GM19238 (cell line): Measurements from ENCODE around the gene ARRB1.
"Not testable (repeated sequence)": the region's sequence is repeated elsewhere in the genome, so short reads cannot be mapped to it uniquely, and the experiment has no call there.

Experiments
- DNase-seq: peaks from one replicate; pipeline ENCODE4 v3.0.0; 2011; ENCODE audit warnings: low spot score; ENCODE audit not compliant: insufficient read length

ARRB1 gene

DNA sequence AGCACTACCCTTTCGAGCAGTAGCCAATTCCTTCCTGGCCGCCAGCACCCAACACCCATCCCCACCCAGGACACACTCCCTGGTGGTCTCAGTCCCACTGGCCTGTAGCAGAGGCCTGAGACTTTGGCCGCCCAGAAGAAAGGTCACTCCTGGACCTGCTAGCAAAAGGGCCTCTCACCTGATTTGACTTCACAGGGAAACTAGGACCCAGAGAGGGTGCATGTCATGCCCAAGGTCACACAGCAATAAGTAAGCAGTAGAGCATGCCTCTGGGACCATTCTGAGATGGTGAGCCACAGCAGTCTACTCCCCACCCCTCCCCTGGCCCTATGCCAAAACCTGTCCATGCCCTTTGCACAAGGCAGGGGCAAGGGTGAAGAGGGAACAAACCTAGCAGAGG lies 7.3 kb downstream of the ARRB1 start:
- DNase-seq, result no peak

DNA sequence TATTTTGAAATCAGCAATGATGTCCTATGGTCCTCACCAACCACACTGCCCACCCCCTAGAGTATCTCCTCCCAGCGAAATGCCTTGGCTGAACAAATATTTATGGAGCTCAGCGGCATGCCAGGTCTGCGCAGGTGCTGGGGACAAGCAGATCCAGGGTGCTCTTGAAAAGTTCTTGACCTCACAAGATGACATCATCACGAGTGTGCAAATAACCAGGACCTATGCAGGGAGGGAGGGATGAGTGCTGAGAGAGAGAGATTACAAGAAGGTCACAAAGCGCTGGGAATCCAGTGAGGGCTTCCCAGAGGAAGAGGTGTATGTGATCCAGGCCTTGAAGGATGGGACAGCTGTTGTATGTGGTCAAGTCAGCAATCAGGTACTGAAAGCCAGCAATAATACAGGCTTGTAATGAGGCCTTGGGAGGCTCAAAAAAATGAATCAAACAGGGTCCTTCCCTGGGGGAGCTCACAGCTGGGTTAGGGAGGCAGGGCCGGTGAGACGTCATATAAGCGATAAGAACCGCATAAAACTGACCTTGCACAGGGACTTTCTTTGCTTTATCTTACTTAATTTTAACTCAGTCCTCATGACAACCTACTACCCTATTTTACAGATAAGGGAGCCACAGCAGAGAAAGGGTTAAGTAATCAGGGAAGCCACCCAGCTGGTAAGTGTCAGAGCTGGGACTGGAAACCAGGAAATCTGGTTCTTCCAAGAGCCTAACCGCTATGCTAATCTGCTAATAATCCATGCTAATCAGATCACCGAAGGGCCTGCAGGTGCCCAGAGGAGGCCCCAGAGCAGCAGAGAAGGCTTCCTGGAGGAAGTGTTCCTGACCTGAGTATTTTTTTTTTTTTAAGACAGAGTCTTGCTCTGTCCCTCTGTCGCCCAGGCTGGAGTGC lies 8.2 kb downstream of the ARRB1 start:
- no peak for DNase-seq

DNA sequence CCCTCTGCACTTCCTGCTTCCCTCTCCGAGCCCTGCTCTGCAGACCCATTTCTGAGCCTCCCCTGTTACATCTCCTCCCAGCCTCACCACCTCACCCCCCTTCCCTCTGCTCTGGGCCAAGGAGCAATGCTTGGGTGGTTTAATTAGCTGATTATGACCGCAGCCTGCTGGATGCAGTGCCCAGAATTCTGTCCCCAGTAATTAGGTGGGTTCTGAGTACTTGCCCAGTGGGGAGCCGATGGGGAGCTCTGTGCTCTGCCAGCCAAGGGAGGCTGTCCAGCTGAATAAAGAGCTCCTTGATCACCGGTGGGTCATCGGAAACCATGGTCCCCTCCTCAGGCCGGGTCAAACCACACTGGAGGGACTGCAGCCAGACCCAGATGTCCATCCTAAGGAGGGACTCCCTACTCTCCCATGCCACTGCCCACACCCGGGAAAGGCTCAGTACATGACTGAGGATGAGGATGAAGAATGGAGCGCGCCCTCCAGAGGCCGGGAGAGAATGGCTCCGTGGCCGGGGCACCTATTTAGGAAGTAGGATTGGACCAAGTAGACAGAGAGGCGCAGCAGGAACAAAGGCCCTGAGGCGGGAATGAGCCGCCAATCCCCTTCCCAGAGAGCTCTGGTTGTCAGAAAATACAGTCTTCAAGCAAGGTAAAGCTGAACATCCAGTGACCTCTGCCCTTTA lies 9.1 kb downstream of the ARRB1 start:
- DNase-seq, result no peak

DNA sequence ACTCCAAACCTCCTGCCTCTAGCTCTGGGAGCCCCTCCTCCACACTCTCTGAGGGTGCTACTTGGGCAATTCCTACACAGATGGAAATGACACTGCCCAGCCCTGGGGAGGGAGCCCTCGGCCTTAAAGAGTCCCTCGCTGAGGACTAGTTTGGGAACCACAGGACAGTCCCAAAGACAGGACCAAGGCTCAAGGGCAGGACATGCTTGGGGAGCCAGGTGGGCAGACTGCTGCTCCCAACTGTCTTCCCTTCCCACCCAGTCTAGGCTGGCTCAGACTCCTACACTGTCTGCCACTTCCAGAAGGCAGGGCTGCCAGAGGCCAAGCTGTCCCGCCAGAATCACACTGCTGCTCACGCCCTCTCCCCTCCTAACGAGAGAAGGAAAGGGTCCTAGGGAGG lies 9.8 kb downstream of the ARRB1 start:
- DNase-seq, result no peak

DNA sequence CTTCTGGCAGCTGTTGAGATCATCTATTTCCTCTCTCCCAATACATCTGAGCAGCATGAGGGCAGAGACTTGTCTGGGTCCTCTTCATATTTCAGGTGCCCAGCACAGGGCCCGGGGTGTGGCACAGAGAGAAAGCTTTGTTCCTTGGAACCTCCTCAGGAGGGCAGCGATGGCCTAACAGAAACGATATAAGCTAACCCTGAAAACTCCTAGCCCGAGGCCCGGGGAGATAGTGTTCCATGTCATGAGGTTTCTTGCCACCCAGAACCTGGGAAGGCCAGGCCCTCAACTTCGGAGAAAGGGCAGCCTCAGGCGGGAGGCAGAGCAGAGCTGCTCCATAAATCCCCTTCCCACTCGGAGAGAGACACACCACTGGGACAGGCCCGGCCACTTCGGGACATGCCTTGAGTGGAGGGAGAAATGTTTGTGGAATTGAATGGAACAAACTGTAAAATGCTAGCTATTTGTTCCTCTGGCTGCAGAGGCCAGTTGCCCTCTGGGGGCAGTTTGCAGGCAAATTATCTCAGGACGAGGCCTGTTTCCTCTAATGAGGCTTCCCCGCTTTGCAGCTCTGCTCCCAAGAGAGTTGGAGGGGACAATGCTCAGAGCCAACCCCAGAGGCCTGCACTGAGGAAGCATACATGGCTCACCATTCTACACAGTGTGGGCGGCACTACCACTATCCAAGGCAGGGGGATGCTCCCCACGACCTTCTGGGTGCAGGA lies 11.6 kb downstream of the ARRB1 start:
- DNase-seq, result no peak

DNA sequence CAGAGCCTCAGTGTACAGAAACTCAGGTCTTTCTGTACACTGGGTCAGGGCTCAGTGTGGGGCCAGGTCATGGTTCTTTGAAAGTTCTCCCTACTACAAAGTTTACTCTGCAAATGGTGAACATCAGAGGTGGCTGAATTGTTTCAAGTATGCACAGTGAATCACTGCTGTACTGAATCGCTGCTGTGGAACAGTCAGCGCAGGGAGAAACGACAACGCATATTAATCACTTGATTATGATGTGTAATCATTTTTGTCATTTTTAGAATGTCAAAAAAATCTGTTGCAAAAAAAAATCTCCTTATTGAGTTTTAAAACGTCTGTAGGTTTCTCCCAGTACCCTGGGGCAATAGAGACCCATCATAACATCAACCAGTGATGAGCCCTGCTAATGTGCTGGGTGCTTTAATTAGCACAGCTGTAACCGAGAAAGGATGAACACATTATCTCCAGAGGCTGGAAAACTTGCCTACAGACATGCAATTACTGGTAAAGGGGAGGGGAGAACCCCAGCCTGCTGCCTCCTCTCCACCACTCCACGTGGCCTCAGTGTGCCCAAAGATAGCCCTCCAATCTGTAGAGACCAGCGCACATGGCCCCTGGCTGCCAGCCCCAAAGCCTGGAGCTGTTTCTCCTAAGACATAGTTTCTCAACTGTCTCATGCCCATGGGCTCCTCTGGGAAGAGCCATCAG lies 12.8 kb downstream of the ARRB1 start:
- no peak for DNase-seq

DNA sequence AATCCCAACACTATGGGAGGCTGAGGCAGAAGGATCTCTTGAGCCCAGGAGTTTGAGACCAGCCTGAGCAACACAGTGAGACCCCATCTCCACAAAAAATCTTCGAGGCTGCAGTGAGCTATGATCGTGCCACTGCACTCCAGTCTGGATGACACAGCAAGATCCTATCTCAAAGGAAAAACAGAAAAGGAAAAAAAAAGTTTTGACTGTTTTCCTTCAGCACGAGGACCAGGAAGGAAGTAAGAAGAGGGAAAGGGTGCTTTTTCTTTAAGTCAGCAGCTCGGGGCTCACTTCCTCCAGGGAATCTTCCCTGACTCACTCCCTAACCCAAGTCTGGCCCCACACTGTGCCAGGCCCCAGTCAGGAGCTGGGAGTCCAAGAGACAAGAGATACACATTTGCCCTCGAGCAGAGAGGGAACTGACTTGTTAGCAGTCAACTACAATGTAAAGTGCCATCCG lies 14.2 kb downstream of the ARRB1 start:
- DNase-seq, result no peak

DNA sequence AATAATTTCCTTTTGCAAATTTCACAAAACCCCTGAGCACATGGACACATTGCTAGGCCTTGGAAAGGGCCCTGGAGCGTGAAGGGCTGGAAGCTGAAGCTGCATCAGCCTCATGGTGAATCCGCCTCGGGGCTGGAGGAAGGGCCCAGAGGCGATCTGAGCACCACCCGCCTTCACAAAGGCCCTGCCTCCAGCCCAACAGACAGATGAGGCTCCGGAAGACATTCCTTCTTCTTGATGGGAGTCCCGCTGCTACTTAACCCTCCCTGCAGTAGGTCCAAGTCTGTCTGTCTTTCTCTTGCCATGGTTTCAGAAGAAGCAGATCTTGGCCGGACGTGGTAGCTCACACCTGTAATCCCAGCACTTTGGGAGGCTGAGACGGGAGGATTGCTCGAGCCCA lies 16.5 kb downstream of the ARRB1 start:
- no peak for DNase-seq

DNA sequence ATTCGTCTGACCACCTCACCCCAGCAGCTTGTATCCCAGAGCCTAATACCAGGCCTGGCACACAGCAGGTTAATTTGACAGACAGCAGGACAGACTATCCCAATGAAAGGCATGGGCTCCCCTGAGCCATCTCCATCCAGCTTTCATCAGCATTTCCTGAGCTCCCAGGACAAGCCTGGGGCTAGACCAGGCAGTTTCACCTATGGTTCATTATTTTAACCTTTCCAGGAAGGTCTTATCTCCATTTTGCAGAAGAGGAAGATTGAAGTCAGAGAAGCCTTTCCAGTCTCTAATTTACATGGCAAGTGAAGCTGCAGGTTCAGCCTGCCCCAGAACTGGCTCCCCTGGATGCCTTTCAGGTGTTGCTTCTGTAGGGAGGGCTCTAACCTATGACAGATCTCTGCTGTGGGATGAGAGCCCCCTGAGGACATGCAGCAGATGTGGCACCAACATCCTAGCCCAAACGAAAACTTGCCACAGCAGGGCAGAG lies 17.0 kb downstream of the ARRB1 start:
- DNase-seq, result no peak

DNA sequence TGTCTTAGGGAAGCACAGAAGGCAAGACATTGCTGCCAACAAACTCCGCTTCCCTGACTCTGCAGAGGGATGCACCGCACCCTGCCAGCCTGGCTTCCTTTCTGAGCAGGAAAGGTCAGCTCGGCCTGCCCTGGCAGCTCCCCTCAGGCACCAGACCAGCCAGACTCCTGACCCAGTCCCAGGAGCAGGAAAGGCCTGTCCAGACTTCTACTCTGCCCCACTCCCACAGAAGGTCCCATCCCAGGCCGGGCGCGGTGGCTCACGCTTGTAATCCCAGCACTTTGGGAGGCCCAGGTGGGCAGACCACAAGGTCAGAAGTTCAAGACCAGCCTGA lies 17.7 kb downstream of the ARRB1 start:
- DNase-seq, result no peak

DNA sequence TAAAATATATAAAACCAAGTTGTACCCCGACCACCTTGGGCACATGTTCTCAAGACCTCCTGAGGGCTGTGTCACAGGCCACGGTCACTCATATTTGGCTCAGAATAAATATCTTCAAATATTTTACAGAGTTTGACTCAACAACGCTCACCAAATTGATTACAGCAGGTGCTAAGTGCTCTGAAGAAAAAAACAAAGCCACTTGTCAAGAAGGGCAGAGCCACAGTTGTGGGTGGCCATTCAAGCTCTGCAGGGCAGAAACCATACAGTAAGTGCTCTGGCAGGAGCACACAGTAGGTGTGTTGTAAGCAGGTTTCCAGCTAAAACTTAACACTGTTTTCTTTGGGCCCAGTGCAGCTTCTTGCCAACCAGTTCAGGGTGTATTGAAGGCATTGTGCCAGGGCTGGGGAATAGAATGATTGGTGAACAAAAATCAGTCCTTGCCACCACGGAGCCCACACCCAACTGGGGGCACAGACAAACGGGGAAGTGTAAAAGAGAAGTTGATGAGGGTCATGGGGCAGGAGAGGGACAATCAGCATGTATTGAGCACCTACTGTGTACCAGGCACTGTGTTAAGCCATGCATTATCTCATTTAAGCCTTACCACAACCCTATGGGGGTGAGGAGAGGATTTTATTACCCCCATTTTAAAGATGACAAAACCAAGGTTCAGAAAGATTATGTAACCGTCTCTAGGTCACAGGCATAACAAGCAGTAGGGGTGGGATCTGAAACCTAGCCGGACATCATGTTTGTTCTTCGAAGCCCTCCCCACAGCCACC lies 18.2 kb downstream of the ARRB1 start:
- no peak for DNase-seq

DNA sequence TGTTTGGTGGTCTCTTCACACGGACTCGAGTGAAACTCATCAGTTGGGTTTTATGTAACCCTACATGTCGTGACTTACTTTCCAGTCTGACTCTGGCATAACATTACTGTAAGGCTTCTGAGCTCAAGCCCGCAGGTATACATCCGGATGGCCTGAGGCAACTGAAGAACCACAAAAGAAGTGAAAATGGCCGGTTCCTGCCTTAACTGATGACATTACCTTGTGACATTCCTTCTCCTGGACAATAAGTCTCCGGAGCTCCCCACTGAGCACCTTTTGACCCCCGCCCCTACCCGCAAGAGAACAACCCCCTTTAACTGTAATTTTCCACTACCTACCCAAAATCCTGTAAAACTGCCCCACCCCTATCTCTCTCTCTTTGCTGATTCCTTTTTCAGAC lies 19.7 kb downstream of the ARRB1 start:
- not testable (repeated sequence) for DNase-seq

DNA sequence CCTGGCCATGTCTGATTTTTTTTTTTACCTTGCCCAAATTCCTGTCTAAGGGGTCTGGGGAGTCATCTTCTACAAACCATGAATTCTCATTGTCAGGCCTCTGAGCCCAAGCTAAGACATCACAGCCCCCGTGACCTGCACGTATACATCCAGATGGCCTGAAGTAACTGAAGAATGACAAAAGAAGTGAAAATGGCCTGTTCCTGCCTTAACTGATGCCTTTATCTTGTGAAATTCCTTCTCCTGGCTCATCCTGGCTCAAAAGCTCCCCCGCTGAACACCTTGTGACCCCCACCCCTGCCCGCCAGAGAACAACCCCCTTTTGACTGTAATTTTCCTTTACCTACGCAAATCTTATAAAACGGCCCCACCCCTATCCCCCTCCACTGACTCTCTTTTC lies 20.2 kb downstream of the ARRB1 start:
- DNase-seq, result not testable (repeated sequence)

DNA sequence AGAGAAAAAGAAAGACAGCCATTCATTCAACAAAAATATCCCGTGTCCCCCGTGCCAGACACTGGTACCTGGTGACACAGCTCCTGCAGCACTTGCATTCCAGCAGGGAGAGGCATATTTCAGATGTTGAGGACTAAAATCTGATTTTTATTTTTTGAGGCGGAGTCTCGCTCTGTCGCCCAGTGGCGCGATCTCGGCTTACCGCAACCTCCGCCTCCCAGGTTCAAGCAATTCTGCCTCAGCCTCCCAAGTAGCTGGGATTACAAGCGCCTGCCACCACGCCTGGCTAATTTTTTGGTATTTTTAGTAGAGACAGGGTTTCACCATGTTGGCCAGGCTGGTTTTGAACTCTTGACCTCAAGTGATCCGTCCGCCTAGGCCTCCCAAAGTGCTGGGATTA lies 20.6 kb downstream of the ARRB1 start:
- not testable (repeated sequence) for DNase-seq

DNA sequence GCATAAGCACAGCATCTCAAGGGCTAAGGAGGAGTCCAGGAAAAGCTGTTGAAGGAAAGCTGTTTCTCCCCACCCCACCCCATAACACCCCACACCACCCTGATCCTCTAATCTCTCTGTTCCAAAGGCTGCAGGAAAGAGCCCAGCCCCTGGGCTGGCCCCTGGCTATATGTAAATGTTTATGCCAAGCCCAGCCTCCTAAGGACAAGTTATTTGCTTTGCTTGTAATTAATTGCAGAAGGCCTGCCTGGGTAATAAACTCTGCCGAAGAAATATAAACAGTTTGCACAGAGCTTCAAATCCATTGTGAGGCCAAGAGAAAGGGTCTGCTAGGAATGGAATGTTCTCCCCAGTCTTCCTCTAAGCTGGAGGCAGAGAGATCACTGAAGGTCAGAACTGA lies 21.2 kb downstream of the ARRB1 start:
- no peak for DNase-seq

DNA sequence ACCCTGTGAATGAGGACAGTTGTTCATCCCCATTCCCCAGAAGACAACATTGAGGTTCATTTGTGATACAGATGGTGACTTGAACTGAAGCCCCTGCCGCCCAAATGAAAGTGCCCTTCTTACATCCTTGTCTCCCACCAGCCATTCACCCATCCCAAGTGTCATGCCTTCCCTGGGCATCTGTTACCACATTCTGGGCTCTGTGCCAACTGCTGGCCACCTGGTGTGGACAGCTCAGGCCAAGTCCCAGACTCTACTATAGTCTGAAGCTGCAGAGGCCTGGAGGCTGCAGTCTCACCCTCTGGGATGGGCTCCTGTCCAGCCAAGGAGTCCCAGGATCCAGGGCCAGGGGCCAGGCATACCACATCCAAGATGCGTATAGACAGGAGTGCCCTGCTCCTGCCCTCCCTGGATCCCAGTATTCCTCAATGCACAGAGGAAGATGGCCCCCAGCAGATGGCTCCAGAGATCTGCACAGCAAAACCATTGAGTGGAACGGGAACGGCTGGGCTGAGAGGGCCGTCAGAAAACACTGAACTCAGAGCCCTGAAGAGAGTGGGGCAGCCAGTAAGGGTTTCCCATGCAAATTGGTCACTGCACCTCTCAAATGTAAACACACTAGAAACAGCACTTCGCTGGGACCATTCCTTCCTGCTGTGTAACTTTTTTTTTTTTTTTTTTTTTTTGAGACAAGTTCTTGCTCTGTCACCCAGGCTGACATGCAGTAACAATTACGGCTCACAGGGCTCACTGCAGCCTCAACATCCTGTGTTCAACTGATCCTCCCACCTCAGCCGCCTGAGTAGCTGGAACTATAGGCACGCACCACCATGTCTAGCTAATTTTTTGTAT lies 22.8 kb downstream of the ARRB1 start:
- no peak for DNase-seq

DNA sequence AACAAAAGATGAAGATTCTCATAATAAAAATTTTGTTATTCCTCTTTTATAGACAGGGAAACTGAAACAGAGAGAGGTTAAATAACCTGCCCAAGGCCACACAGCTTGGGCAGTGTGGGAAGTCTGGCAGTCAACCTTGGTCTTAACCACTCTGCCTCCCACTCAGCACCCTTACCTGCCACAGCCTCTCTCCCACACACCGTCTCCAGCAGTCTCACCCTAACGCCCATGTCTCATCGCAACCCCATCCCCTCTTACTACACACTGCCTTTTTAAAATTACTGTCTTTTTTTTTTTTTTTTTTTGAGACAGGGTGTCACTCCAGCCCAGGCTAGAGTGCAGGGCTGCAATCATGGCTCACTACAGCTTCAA lies 25.0 kb downstream of the ARRB1 start:
- no peak for DNase-seq

DNA sequence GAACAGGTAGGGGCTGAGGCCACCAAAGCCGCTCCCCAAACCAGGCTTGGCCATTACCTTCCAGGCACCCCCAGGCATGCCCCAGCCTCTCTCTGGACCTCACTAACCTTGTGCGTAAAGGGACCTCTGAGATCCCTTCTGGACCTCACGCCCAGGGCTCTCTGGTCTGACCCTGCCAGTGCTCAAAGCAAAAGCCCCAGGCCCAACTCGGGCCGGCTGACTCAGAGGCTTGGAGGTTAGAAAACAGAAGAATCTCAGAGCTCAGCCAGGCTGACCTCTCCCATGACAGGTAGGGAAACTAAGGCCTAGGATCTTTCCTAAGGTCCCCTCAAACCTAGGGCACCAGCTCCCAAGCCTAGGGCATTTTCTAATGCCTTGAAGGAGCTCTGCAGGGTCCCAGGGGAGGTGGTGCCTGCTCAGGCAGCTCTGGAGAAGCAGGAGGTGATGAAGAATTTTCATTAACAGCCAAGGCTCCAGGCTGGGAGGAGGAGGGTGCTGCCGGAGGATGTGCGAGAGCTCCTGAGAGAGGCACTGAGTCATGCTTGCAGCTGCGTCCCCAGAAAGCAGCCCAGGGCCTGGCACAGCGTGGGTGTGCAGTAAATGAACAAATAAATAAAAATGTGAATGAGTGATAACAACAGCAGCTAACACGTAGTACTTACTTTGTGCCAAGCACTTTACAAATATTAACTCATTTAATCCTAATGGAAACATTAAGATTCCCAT lies 25.6 kb downstream of the ARRB1 start:
- no peak for DNase-seq

DNA sequence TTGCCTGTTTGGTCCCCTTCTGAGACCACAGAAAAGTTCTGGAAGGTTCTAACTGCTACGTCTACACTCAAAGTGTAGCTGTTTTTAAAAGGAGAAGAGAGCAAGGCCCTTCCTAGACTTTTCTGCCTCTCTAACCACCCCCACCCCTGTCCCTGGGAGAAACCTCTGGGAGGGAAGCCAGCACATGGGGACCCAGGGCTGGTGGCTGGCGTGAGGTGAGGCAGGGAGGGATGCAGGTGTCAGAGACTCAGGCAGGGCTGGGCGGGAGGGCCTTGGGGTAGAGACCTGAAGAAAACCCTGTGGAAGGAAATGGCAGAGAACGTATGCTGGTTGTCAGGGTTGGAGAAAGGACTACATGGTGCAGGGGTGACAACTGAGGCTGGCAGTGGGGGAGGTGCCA lies 26.7 kb downstream of the ARRB1 start:
- no peak for DNase-seq
